Liver (tissue), 9 donors: Measurements from ENCODE around the gene CLMN. TPM values are rescaled to one million over a fixed set of nuclear protein-coding genes. Genes with fewer than 3 reads are reported as not detected.

Experiments used
- DNase-seq: peaks from one replicate; pipeline ENCODE4 v3.0.0-alpha.2; 2017; ENCODE audit warnings: low spot score
- H3K27ac ChIP-seq, 2 donors: one replicate each; pipeline ENCODE4 v1.7.0; 2013; ENCODE audit warnings: inconsistent platforms in 2 of 2, low read length in 2 of 2, control low read depth in 1 of 2, low read depth in 1 of 2, mild to moderate bottlenecking in 1 of 2
- H3K27me3 ChIP-seq, 4 donors: one replicate each; pipeline versions ENCODE4 v1.6.1 to v1.7.0; 2013; ENCODE audit warnings: low read length in 3 of 4, inconsistent platforms in 1 of 4, mild to moderate bottlenecking in 1 of 4, moderate library complexity in 1 of 4; ENCODE audit not compliant: control insufficient read depth in 4 of 4, insufficient read depth in 4 of 4
- H3K36me3 ChIP-seq, 4 donors: one replicate each; pipeline versions ENCODE4 v1.6.1 to v1.7.0; 2013; ENCODE audit warnings: low read length in 3 of 4, mild to moderate bottlenecking in 3 of 4, low read depth in 1 of 4, moderate library complexity in 1 of 4; ENCODE audit not compliant: control insufficient read depth in 4 of 4, insufficient read depth in 3 of 4
- H3K4me1 ChIP-seq, 4 donors: one replicate each; pipeline versions ENCODE4 v1.6.1 to v1.7.0; 2013; ENCODE audit warnings: low read length in 3 of 4, mild to moderate bottlenecking in 3 of 4, moderate library complexity in 1 of 4; ENCODE audit not compliant: control insufficient read depth in 4 of 4, insufficient read depth in 4 of 4
- H3K4me3 ChIP-seq, 3 donors: one replicate each; pipeline versions ENCODE4 v1.6.1 to v1.7.0; 2013; ENCODE audit warnings: low read length in 3 of 3, control low read depth in 1 of 3, low read depth in 1 of 3, mild to moderate bottlenecking in 1 of 3
- H3K9ac ChIP-seq, 2 donors: one replicate each; pipeline ENCODE4 v1.7.0; 2013; ENCODE audit warnings: low read length in 2 of 2, mild to moderate bottlenecking in 2 of 2, moderate library complexity in 2 of 2, control low read depth in 1 of 2, low read depth in 1 of 2
- H3K9me3 ChIP-seq, 4 donors: one replicate each; pipeline versions ENCODE4 v1.6.1 to v1.7.0; 2013; ENCODE audit warnings: low read length in 3 of 4; ENCODE audit not compliant: control insufficient read depth in 4 of 4
- ATF3 ChIP-seq: IDR thresholded peaks from 2 replicates; pipeline ENCODE4 v1.6.1; 2016; ENCODE audit warnings: antibody characterized with exemption
- CTCF ChIP-seq: fragments of 150-350 bp; IDR thresholded peaks from 2 replicates; pipeline ENCODE4 v1.5.1; 2017; ENCODE audit warnings: improper control_type of control experiment, low read depth, low read length; ENCODE audit not compliant: missing input control
- EGR1 ChIP-seq, 2 donors: IDR thresholded peaks; 2 replicates each; pipeline ENCODE4 v1.6.1; 2016 to 2018; ENCODE audit warnings: antibody characterized with exemption in 2 of 2, low read depth in 2 of 2
- FOXA1 ChIP-seq: IDR thresholded peaks from 2 replicates; pipeline ENCODE4 v1.6.1; 2016; ENCODE audit warnings: antibody characterized with exemption
- FOXA2 ChIP-seq: IDR thresholded peaks from 2 replicates; pipeline ENCODE4 v1.6.1; 2016; ENCODE audit warnings: antibody characterized with exemption
- GABPA ChIP-seq, 2 donors: IDR thresholded peaks in 1 of 2; conservative IDR thresholded peaks in 1 of 2; 2 replicates each; pipeline ENCODE4 v1.6.1; 2016; ENCODE audit warnings: antibody characterized with exemption in 2 of 2, mild to moderate bottlenecking in 1 of 2, moderate library complexity in 1 of 2
- HNF4G ChIP-seq: IDR thresholded peaks from 2 replicates; pipeline ENCODE4 v1.6.1; 2016; ENCODE audit warnings: antibody characterized with exemption
- JUND ChIP-seq, 2 donors: IDR thresholded peaks; 2 replicates each; pipeline ENCODE4 v1.6.1; 2016; ENCODE audit warnings: antibody characterized with exemption in 2 of 2
- MAX ChIP-seq: IDR thresholded peaks from 2 replicates; pipeline ENCODE4 v1.6.1; 2016; ENCODE audit warnings: antibody characterized with exemption
- NR2F2 ChIP-seq: IDR thresholded peaks from 2 replicates; pipeline ENCODE4 v1.6.1; 2016; ENCODE audit warnings: antibody characterized with exemption
- RAD21 ChIP-seq, 2 donors: IDR thresholded peaks; 2 replicates each; pipeline ENCODE4 v1.6.1; 2016; ENCODE audit warnings: antibody characterized with exemption in 2 of 2, mild to moderate bottlenecking in 2 of 2
- RXRA ChIP-seq, 2 donors: IDR thresholded peaks; 2 replicates each; pipeline ENCODE4 v1.6.1; 2017 to 2018; ENCODE audit warnings: antibody characterized with exemption in 2 of 2, mild to moderate bottlenecking in 1 of 2
- SP1 ChIP-seq: IDR thresholded peaks from 2 replicates; pipeline ENCODE4 v1.6.1; 2018; ENCODE audit warnings: antibody characterized with exemption, mild to moderate bottlenecking
- TAF1 ChIP-seq: conservative IDR thresholded peaks from 2 replicates; pipeline ENCODE4 v1.6.1; 2016; ENCODE audit warnings: antibody characterized with exemption, mild to moderate bottlenecking
- ZBTB33 ChIP-seq: IDR thresholded peaks from 2 replicates; pipeline ENCODE4 v1.6.1; 2016; ENCODE audit warnings: antibody characterized with exemption
- WGBS: extraction: QIAGEN DNeasy Blood & Tissue Kit; methylation state at CpG from one replicate; pipeline ENCODE4 v1.1.7; 2013; 5-methylcytosine and 5-hydroxymethylcytosine counted together
- polyA plus RNA-seq, 2 donors: library from polyadenylated mRNA; stranded (reverse) in 1 of 2; unstranded in 1 of 2; fragments of 200-250 nt in 1 of 2; fragments of >200 nt in 1 of 2; fragmentation: Nextera tagmentation in 1 of 2; extraction: Ambion mirVana in 1 of 2; gene quantifications; one replicate each; pipeline versions ENCODE4 v1.2.1 to v1.2.3, GENCODE V29; 2013 to 2015
- total RNA-seq, 2 donors: library from RNA; depleted of rRNA; stranded (reverse); fragments of >200 nt; gene quantifications; one replicate each; pipeline ENCODE4 v1.2.3, GENCODE V29; 2014
- donor health status: healthy.
- donor health status: healthy.
- donor health status: healthy.
- donor health status: healthy.
- donor health status: healthy.

The CLMN gene
- total and polyA plus RNA-seq, 4 donors, result 6.0 to 41.1 (median 24.1) TPM

- Histone ChIP-seq H3K4me1 (peaks cover 6 to 27% (median 17%) of the 10 kb centered on the region in 4 donors), H3K9me3 (no peaks in the 10 kb centered on the region), H3K9ac (no peak overlapping the region), H3K27me3 (no peaks in the 10 kb centered on the region), H3K36me3 (no peaks in the 10 kb centered on the region), H3K27ac (no peak overlapping the region), H3K4me3 (no peak overlapping the region)
- WGBS, result 95% methylated on average over 10 of the region's 10 CpGs
- DNase-seq, result no peak
- TF ChIP-seq FOXA1 (no peak), MAX (no peak), TAF1 (no peak), RXRA (IDR thresholded peaks at IDR 0.05) (no peak), EGR1 (IDR thresholded peaks at IDR 0.05; ENCODE audit: low read depth in 2 of 2) (no peak), JUND (IDR thresholded peaks at IDR 0.05) (no peak), NR2F2 (no peak), ATF3 (no peak), HNF4G (no peak), SP1 (no peak), ZBTB33 (no peak), RAD21 (IDR thresholded peaks at IDR 0.05) (no peak), CTCF (no peak), GABPA (IDR thresholded peaks at IDR 0.05 in 1 of 2, conservative IDR thresholded peaks at IDR 0.05 in 1 of 2) (no peak), FOXA2 (no peak)
These were observed 81.0 kb downstream of the CLMN start for GRCh38 chr14:95238487-95239298.

GRCh38 chr14:95237958-95238340 is 81.8 kb downstream of the CLMN start:
- Histone ChIP-seq H3K9me3 (no peaks in the 10 kb centered on the region), H3K4me3 (no peak overlapping the region), H3K27me3 (no peaks in the 10 kb centered on the region), H3K27ac (no peak overlapping the region), H3K36me3 (no peaks in the 10 kb centered on the region), H3K9ac (no peak overlapping the region), H3K4me1 (peaks cover 6 to 27% (median 17%) of the 10 kb centered on the region in 4 donors)
- 88% methylated on average over 11 of the region's 11 CpGs for WGBS
- no peak for TF ChIP-seq SP1
- TF ChIP-seq RAD21 (IDR thresholded peaks at IDR 0.05), result no peak
- no peak for TF ChIP-seq ZBTB33
- no peak for TF ChIP-seq HNF4G
- TF ChIP-seq JUND (IDR thresholded peaks at IDR 0.05), result no peak
- no peak for TF ChIP-seq EGR1 (IDR thresholded peaks at IDR 0.05; ENCODE audit: low read depth in 2 of 2)
- TF ChIP-seq NR2F2, result no peak
- no peak for TF ChIP-seq GABPA (IDR thresholded peaks at IDR 0.05 in 1 of 2, conservative IDR thresholded peaks at IDR 0.05 in 1 of 2)
- DNase-seq, result no peak
